Stimulated activated CD8-positive, alpha-beta memory T cell treated with anti-CD3 and anti-CD28 coated beads, Interleukin-12 subunit alpha, Interleukin-12 subunit beta, amount 100 ng/mL, for 24 hours (primary cell): ENCODE data around the gene F12.

Source experiments
- DNase-seq: peaks from one replicate; pipeline ENCODE4 v3.0.0-alpha.2; 2020; ENCODE audit errors: extremely low read depth

F12 gene

GRCh38 chr5:177409043-177409801 lies at the start of gene F12:
Gene F12, minus strand, starts transcription at chr5:177409564. Its CDS starts 37 bp downstream, at chr5:177409527.
- no peak for DNase-seq

GRCh38 chr5:177458912-177459350 lies 49.6 kb upstream of the F12 start:
- DNase-seq, result no peak

- DNase-seq, result no peak
Observed at GRCh38 chr5:177457852-177458681, 48.7 kb upstream of the F12 start.

- no peak for DNase-seq
Observed at GRCh38 chr5:177456976-177457851, 47.9 kb upstream of the F12 start.

- DNase-seq, result no peak
Observed at GRCh38 chr5:177456591-177456964, 47.2 kb upstream of the F12 start.

GRCh38 chr5:177455661-177456590 lies 46.6 kb upstream of the F12 start:
- DNase-seq, result peak; percentile 93

- peak; percentile 79 for DNase-seq
Observed at GRCh38 chr5:177455036-177455660, 45.8 kb upstream of the F12 start.

GRCh38 chr5:177454397-177455035 lies 45.2 kb upstream of the F12 start:
- DNase-seq, result peak; percentile 85

- DNase-seq, result no peak
Observed at GRCh38 chr5:177453852-177454396, 44.6 kb upstream of the F12 start.

- no peak for DNase-seq
Observed at GRCh38 chr5:177452688-177453638, 43.6 kb upstream of the F12 start.

GRCh38 chr5:177450667-177451424 lies 41.5 kb upstream of the F12 start:
- no peak for DNase-seq

GRCh38 chr5:177449140-177450061 lies 40.0 kb upstream of the F12 start:
- DNase-seq, result no peak

- DNase-seq, result no peak
Observed at GRCh38 chr5:177448244-177448950, 39.0 kb upstream of the F12 start.

GRCh38 chr5:177447611-177448243 lies 38.4 kb upstream of the F12 start:
- DNase-seq, result no peak

- DNase-seq, result no peak
Observed at GRCh38 chr5:177447066-177447610, 37.8 kb upstream of the F12 start.
